ENCODE data around the gene TRIM50. TPM values are rescaled to one million over a fixed set of nuclear protein-coding genes. Genes with fewer than 3 reads are reported as not detected.

Gene TRIM50
- total and polyA plus RNA-seq, 2 experiments from 2014 or later: not detected

DNA sequence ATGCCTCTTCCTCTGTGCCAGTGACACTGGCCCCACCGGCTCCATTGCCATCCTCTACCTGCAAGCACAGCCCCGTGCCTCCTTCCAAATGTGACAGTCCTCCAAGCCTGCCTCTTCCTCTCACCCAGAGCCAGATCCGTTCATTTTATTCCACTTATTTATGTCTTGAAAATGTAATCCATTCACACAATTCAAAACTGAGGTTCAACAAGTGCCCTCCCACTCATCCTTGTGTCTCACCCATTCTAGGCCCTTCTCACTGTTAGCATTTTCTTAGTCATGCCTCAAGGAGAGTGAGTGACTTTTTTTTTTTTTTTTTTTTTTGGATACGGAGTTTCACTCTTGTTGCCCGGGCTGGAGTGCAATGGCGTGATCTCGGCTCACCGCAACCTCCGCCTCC lies 41.7 kb upstream of the TRIM50 start:
- no peaks in the 10 kb centered on the region for H3K9me3 ChIP-seq (ENCODE audit: low read depth)
- no peaks in the 10 kb centered on the region for H3K4me1 ChIP-seq (ENCODE audit: insufficient read depth)
- H3F3A ChIP-seq (ENCODE audit: insufficient read depth): no peaks in the 10 kb centered on the region
- 0 out of 2 replicates have a peak, but pooled peaks cover 3% of the 10 kb centered on the region for H3K27me3 ChIP-seq (replicated peaks; ENCODE audit: insufficient read depth)
- no peaks in the 10 kb centered on the region for H3K36me3 ChIP-seq (ENCODE audit: low read depth)
- no peaks in the 10 kb centered on the region for H4K20me1 ChIP-seq (ENCODE audit: insufficient read depth)
- no peaks in the 10 kb centered on the region for H3K9me2 ChIP-seq (ENCODE audit: insufficient read depth)
- H3K9ac ChIP-seq: no peak overlapping the region
- 68 to 71% methylated on average over 8 to 9 of the region's 9 CpGs for WGBS, 2 experiments (ENCODE audit: low coverage in 1 of 2, low lambda C conversion rate in 2 of 2, missing lambda C conversion rate in 2 of 2)
- no peak overlapping the region for H3K4me3 ChIP-seq
- TF ChIP-seq EZH2phosphoT487 (IDR thresholded peaks at IDR 0.05; ENCODE audit: insufficient read depth, low read depth): no peak
- no peak for DNase-seq
- in situ Hi-C loops (cut with MboI): no loop called here
- H3K27ac ChIP-seq: no peak overlapping the region
- no peak overlapping the region for H2AFZ ChIP-seq
- no peak overlapping the region for H3K4me2 ChIP-seq (ENCODE audit: unreplicated experiment)
- no peaks in the 10 kb centered on the region for H3K79me2 ChIP-seq (ENCODE audit: insufficient read depth)

DNA sequence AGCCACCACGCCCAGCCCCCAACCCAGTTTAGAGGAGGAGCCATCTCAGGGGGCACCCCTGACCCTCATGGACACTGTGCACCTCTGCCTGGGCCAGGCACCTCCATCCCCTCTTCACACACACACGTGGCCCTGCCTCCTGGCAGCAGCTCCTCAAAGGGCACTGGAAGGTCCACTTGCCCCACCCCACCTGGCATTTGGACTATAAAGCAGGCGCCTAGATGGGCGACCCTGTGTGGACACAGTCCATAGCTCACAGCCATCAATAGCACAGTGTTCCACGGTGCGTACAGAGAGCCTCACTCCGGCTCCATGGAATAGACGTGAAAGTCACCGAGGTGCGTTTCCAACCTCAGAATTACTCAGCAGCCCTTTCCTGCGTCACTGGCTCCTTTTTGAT lies 41.1 kb upstream of the TRIM50 start:
- no peaks in the 10 kb centered on the region for H3K79me2 ChIP-seq (ENCODE audit: insufficient read depth)
- H3K4me1 ChIP-seq (ENCODE audit: insufficient read depth): no peaks in the 10 kb centered on the region
- 0 out of 2 replicates have a peak, but pooled peaks cover 3% of the 10 kb centered on the region for H3K27me3 ChIP-seq (replicated peaks; ENCODE audit: insufficient read depth)
- 50 to 57% methylated on average over 11 of the region's 11 CpGs for WGBS, 2 experiments (ENCODE audit: low coverage in 1 of 2, low lambda C conversion rate in 2 of 2, missing lambda C conversion rate in 2 of 2)
- H4K20me1 ChIP-seq (ENCODE audit: insufficient read depth): no peaks in the 10 kb centered on the region
- H3K9me2 ChIP-seq (ENCODE audit: insufficient read depth): no peaks in the 10 kb centered on the region
- H3K27ac ChIP-seq: no peak overlapping the region
- no peak overlapping the region for H3K9ac ChIP-seq
- H3K9me3 ChIP-seq (ENCODE audit: low read depth): no peaks in the 10 kb centered on the region
- H3K4me2 ChIP-seq (ENCODE audit: unreplicated experiment): no peak overlapping the region
- no peak overlapping the region for H2AFZ ChIP-seq
- no peaks in the 10 kb centered on the region for H3K36me3 ChIP-seq (ENCODE audit: low read depth)
- H3F3A ChIP-seq (ENCODE audit: insufficient read depth): no peaks in the 10 kb centered on the region
- no peak for DNase-seq
- H3K4me3 ChIP-seq: no peak overlapping the region
- in situ Hi-C loops (cut with MboI): no loop called here
- TF ChIP-seq EZH2 (IDR thresholded peaks at IDR 0.05; ENCODE audit: insufficient read depth, poor library complexity, severe bottlenecking): no peak
- TF ChIP-seq EZH2phosphoT487 (IDR thresholded peaks at IDR 0.05; ENCODE audit: insufficient read depth, low read depth): no peak

DNA sequence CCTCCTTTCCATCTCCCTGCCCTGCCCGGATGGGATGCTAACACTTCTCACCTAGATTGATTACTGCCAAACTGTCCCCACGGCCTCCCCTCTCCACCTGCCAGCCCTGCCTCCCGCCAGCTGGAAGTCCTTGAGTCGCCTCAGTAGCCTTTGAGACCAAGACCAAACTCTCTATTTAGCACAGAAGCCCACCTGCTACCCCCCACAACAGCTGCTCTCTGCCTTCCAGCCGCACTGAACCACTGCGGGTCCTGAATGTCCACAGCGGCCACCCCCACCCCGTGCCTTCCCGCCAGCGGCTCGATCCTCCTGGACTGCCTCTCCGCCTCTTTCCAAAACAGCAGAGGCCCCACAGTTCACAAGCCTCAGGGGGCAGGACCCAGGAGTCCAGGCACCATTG lies 39.1 kb upstream of the TRIM50 start:
- H3F3A ChIP-seq (ENCODE audit: insufficient read depth): no peaks in the 10 kb centered on the region
- 45 to 49% methylated on average over 12 of the region's 12 CpGs for WGBS, 2 experiments (ENCODE audit: low coverage in 1 of 2, low lambda C conversion rate in 2 of 2, missing lambda C conversion rate in 2 of 2)
- DNase-seq: no peak

DNA sequence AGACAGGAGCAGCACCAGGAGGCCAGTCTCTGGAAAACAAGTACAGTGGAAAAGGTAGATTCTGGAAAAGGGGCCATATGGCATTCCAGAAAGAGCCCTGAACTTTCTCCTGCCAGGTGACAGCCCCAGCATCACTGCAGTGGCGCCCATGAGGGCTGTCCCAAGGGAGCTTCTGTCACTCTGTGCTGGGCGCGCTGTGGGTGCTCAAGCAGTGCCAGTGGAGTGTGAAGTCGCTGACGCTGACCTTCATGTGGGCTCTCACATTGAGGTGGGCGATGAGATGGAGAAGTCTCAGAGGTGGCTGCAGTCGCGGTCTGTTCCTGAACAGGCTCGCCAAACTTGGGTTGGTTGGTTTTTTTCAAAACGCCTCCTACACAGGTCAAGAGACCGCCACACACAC lies 38.2 kb upstream of the TRIM50 start:
- WGBS, 2 experiments (ENCODE audit: low coverage in 1 of 2, low lambda C conversion rate in 2 of 2, missing lambda C conversion rate in 2 of 2): 83 to 86% methylated on average over 11 of the region's 11 CpGs
- Histone ChIP-seq H3K36me3 (ENCODE audit: low read depth) (no peaks in the 10 kb centered on the region), H3K9ac (no peak overlapping the region), H3F3A (ENCODE audit: insufficient read depth) (no peaks in the 10 kb centered on the region), H3K9me3 (ENCODE audit: low read depth) (no peaks in the 10 kb centered on the region), H2AFZ (no peak overlapping the region), H3K4me1 (ENCODE audit: insufficient read depth) (no peaks in the 10 kb centered on the region), H3K27ac (no peak overlapping the region), H3K4me3 (no peak overlapping the region), H3K4me2 (ENCODE audit: unreplicated experiment) (no peak overlapping the region), H3K9me2 (ENCODE audit: insufficient read depth) (no peaks in the 10 kb centered on the region), H4K20me1 (ENCODE audit: insufficient read depth) (no peaks in the 10 kb centered on the region), H3K79me2 (ENCODE audit: insufficient read depth) (no peaks in the 10 kb centered on the region), H3K27me3 (replicated peaks; ENCODE audit: insufficient read depth) (0 out of 2 replicates have a peak, but pooled peaks cover 3% of the 10 kb centered on the region)
- TF ChIP-seq EZH2 (IDR thresholded peaks at IDR 0.05; ENCODE audit: insufficient read depth, poor library complexity, severe bottlenecking) (no peak), EZH2phosphoT487 (IDR thresholded peaks at IDR 0.05; ENCODE audit: insufficient read depth, low read depth) (no peak)
- in situ Hi-C loops (cut with MboI): no loop called here
- no peak for DNase-seq

More for the DNA sequence above, 39.1 kb upstream of the TRIM50 start:
- in situ Hi-C loops (cut with MboI): no loop called here
- Histone ChIP-seq H3K4me2 (ENCODE audit: unreplicated experiment) (no peak overlapping the region), H3K36me3 (ENCODE audit: low read depth) (no peaks in the 10 kb centered on the region), H3K4me3 (no peak overlapping the region), H2AFZ (no peak overlapping the region), H3K9me2 (ENCODE audit: insufficient read depth) (no peaks in the 10 kb centered on the region), H3K27me3 (replicated peaks; ENCODE audit: insufficient read depth) (0 out of 2 replicates have a peak, but pooled peaks cover 3% of the 10 kb centered on the region), H3K79me2 (ENCODE audit: insufficient read depth) (no peaks in the 10 kb centered on the region), H3K27ac (no peak overlapping the region), H3K4me1 (ENCODE audit: insufficient read depth) (no peaks in the 10 kb centered on the region), H3K9me3 (ENCODE audit: low read depth) (no peaks in the 10 kb centered on the region), H4K20me1 (ENCODE audit: insufficient read depth) (no peaks in the 10 kb centered on the region), H3K9ac (no peak overlapping the region)
- TF ChIP-seq EZH2 (IDR thresholded peaks at IDR 0.05; ENCODE audit: insufficient read depth, poor library complexity, severe bottlenecking) (no peak), EZH2phosphoT487 (IDR thresholded peaks at IDR 0.05; ENCODE audit: insufficient read depth, low read depth) (no peak)

Data from GM23248 (cell line).